Body of pancreas (tissue), 4 donors: ENCODE results near the gene ARHGAP9.

ENCODE experiments used
- POLR2A ChIP-seq, 3 donors: fragments of 450-650 bp; IDR thresholded peaks; one replicate each; pipeline ENCODE4 v1.6.1; 2016; ENCODE audit warnings: antibody characterized with exemption in 3 of 3, mild to moderate bottlenecking in 2 of 3
- TF ChIP-seq, protein P1 (sequence below), 7 experiments: fragments of 450-650 bp in 4 of 7; fragments of 200-600 bp in 3 of 7; sonication (generic) in 3 of 7; IDR thresholded peaks; one replicate each; pipeline ENCODE4 v1.5.1; 2016 to 2019; ENCODE audit warnings: antibody characterized with exemption in 7 of 7

DNA sequence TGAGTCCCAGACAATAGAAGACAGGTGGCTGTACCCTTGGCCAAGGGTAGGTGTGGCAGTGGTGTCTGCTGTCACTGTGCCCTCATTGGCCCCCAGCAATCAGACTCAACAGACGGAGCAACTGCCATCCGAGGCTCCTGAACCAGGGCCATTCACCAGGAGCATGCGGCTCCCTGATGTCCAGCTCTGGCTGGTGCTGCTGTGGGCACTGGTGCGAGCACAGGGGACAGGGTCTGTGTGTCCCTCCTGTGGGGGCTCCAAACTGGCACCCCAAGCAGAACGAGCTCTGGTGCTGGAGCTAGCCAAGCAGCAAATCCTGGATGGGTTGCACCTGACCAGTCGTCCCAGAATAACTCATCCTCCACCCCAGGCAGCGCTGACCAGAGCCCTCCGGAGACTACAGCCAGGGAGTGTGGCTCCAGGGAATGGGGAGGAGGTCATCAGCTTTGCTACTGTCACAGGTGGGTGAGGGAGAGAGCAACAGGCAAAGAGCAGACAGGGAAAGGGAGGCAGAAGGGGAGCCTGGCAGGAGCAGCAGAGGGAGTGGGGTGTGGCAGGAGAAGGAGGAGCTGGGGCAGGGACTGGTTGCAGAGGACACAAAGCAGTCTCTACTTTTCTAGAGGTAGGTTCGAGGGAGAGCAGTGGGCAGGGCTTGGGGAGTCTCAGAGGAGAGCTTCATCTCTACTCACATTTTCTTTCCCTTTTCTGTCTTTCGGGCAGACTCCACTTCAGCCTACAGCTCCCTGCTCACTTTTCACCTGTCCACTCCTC lies 24.1 kb downstream of the ARHGAP9 start:
- TF ChIP-seq, protein P1, sequence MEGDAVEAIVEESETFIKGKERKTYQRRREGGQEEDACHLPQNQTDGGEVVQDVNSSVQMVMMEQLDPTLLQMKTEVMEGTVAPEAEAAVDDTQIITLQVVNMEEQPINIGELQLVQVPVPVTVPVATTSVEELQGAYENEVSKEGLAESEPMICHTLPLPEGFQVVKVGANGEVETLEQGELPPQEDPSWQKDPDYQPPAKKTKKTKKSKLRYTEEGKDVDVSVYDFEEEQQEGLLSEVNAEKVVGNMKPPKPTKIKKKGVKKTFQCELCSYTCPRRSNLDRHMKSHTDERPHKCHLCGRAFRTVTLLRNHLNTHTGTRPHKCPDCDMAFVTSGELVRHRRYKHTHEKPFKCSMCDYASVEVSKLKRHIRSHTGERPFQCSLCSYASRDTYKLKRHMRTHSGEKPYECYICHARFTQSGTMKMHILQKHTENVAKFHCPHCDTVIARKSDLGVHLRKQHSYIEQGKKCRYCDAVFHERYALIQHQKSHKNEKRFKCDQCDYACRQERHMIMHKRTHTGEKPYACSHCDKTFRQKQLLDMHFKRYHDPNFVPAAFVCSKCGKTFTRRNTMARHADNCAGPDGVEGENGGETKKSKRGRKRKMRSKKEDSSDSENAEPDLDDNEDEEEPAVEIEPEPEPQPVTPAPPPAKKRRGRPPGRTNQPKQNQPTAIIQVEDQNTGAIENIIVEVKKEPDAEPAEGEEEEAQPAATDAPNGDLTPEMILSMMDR (IDR thresholded peaks at IDR 0.05), result no peak
- no peak for TF ChIP-seq POLR2A (IDR thresholded peaks at IDR 0.05)
